Measurements from ENCODE around the gene NFIA.

The NFIA gene

DNA sequence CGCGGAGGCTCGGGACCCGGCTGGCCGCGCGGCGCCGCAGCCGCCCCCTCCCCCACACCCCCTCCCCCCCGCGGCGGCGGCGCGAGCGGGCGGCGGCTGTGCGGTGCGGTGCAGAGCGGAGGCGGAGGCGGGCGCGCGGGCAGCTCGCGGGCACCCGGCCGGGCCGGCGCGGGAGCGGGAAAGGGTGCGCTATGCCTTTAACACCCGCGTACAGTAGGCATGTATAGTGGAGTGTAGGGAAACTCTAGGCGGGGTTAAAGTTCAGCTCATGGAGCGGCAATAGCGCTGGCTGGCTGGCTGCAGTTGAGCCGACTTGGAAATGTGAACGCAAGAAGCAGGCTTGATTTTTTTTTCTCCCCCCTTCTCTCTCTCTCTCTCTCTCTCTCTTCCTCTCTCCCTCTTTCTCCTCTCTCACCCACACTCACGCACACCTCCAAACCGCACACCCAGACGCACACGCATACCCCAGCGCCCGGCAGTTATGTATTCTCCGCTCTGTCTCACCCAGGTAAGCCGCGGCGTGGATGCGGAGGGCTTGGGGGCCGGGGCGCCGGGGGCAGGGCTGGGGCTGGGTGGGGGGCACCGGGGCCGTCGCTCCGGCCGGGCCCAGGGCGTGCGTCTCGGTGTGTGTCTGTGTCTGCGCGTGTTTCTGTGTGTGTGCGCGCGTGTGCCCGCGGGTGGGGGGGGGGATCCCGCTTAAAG lies at the start of gene NFIA:
Gene NFIA (plus strand): TSS at position 251 of the 702 bp plus-strand sequence.
- peak within 1 kb of the TSS; percentile 81 to 85 for H3K4me3 ChIP-seq (replicated peaks in 1 of 2; ENCODE audit: low read depth in 2 of 2, low read length in 2 of 2)
- TF ChIP-seq, protein P1, sequence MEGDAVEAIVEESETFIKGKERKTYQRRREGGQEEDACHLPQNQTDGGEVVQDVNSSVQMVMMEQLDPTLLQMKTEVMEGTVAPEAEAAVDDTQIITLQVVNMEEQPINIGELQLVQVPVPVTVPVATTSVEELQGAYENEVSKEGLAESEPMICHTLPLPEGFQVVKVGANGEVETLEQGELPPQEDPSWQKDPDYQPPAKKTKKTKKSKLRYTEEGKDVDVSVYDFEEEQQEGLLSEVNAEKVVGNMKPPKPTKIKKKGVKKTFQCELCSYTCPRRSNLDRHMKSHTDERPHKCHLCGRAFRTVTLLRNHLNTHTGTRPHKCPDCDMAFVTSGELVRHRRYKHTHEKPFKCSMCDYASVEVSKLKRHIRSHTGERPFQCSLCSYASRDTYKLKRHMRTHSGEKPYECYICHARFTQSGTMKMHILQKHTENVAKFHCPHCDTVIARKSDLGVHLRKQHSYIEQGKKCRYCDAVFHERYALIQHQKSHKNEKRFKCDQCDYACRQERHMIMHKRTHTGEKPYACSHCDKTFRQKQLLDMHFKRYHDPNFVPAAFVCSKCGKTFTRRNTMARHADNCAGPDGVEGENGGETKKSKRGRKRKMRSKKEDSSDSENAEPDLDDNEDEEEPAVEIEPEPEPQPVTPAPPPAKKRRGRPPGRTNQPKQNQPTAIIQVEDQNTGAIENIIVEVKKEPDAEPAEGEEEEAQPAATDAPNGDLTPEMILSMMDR (IDR thresholded peaks at IDR 0.05; ENCODE audit: low read depth, low read length), result no peak
- peak; percentile 82 for DNase-seq (ENCODE audit: low read depth in 2 of 2)

DNA sequence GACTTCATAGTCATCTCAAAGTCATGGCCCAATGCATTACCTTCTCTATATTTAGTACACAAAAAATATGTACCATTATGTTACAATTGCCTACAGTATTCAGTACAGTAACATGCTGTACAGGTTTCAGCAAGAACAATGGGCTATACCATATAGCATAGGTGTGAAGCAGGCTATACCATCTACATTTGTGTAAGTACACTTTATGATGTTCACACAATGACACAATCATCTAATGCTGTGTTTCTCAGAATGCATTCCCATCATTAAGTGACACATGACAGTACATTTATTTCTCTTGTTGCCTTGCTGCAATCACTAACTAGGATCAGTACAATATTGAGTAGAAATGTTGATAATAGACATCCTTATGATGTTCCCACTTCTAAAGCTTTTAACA lies 46.5 kb upstream of the NFIA start:
- DNase-seq (ENCODE audit: low read depth in 2 of 2), result no peak
- no peak overlapping the region for H3K4me3 ChIP-seq (replicated peaks in 1 of 2; ENCODE audit: low read depth in 2 of 2, low read length in 2 of 2)

DNA sequence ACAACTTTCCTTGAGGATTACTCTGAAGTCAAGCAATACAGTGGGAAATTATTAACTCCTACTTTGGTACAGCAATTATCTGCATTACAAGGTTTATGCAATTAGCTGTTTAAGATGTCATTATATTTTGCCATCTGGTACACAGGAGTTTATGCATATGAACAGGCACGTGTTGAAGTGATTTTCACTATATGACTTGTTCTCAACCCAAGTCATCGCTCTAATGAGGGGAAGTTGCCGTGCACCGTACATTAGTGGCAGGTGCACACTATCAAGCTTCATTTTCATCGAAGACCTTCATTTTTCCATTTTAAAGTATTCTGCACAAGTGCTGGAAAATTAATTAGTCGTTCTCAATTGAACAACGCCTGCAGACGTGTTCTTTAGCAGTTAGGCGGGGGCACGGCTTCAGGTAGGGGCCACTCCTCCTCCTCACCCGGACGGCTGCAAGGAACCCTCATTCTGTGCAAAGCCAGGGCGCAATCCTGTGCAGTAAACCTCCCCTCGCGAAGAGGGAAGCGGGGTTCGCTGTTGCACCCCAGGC lies 39.8 kb upstream of the NFIA start:
- TF ChIP-seq, protein P1 (IDR thresholded peaks at IDR 0.05; ENCODE audit: low read depth, low read length), result no peak
- H3K4me3 ChIP-seq (replicated peaks in 1 of 2; ENCODE audit: low read depth in 2 of 2, low read length in 2 of 2), result peak overlapping the region; percentile 45 to 55

More for the DNA sequence above, 46.5 kb upstream of the NFIA start:
- TF ChIP-seq, protein P1 (IDR thresholded peaks at IDR 0.05; ENCODE audit: low read depth, low read length), result no peak

DNA sequence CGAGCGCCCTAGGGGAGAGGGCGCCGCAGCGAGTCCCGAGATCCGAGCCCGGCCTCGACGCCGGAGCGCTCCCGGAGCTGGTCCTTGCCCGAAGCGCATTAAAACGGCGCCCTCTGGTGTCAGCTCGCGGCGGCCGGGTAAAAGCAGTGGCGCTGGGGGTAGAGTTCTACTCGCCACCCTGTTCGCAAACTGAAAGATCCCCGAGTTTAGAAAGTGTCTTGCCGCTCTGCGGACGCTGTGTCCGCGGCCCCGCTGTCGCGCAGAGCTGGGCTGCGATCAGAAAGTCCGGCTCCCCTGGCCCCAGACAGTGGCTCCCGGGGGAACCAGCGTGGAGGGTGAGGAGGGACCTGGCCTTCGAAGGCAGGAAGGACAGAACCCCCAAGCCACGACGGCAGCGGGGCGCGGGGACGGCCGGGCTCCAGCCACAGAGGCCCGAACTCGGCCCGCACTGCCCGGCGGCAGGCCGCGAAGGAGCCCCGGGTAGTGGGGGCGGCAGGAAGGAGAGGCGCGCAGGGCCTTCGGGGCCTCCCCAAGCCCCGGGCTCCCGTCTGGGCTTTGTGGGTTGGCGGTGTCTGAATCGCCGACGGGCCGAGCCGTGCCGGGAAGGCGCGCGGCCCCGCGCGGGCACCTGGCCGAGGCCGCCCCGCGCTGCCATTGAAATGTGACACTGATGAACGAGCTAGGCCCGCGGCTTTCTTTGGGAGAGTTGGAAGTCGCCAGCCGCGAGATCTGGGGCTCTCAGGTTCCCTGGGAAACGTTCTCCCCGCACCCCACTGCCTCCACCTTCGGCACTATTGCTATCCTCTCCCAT lies 39.1 kb upstream of the NFIA start:
- DNase-seq (ENCODE audit: low read depth in 2 of 2), result peak; percentile 79 to 84
- H3K4me3 ChIP-seq (replicated peaks in 1 of 2; ENCODE audit: low read depth in 2 of 2, low read length in 2 of 2), result peak overlapping the region; percentile 45 to 55
- TF ChIP-seq, protein P1 (IDR thresholded peaks at IDR 0.05; ENCODE audit: low read depth, low read length), result peak; percentile 81

More for the DNA sequence above, 39.8 kb upstream of the NFIA start:
- no peak for DNase-seq (ENCODE audit: low read depth in 2 of 2)

DNA sequence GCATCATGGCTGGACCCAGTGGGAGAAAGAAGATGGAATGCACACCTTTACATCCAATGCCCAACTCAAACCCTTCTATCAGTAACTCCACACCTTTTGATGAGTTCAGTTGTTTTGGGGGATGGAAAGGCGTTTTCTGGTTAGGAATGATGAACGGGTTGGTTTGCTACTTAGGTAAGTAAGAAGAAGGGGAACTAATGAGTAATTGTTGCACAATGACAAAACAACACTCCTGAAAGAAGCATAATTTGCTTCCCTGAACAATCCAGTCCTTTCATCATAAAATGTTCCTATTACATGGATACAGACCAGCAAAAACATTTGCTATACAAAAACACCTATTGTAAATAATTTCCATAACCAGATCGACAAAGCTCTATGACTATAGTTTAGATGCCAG lies 35.9 kb upstream of the NFIA start:
- TF ChIP-seq, protein P1 (IDR thresholded peaks at IDR 0.05; ENCODE audit: low read depth, low read length), result no peak
- DNase-seq (ENCODE audit: low read depth in 2 of 2), result no peak
- no peak overlapping the region for H3K4me3 ChIP-seq (replicated peaks in 1 of 2; ENCODE audit: low read depth in 2 of 2, low read length in 2 of 2)

DNA sequence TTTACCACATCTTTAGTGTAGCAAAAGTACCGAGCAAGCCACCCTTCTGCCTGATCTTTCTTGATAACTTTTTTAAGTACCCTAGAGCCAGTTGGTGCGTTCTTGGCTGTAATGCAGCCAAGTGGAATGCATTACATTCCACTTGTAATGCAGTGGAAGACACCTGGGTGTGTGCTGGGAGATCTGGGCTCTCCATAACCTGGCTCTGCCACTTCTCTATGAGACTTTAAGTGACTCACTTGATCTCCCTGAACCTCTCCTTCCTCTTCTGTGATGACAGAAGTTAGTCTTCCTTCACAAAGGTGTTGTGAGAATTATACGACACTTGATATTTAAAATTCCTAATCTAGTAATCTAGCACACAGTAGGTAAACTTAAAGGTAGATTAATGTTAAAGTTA lies 35.3 kb upstream of the NFIA start:
- no peak overlapping the region for H3K4me3 ChIP-seq (replicated peaks in 1 of 2; ENCODE audit: low read depth in 2 of 2, low read length in 2 of 2)
- TF ChIP-seq, protein P1 (IDR thresholded peaks at IDR 0.05; ENCODE audit: low read depth, low read length), result no peak
- no peak for DNase-seq (ENCODE audit: low read depth in 2 of 2)
